H1 (cell line): ENCODE data around the gene BCAR1. TPM values are rescaled to one million over a fixed set of nuclear protein-coding genes. Genes with fewer than 3 reads are reported as not detected.

ENCODE experiments used
- POLR2AphosphoS5 ChIP-seq: IDR thresholded peaks from 2 replicates; pipeline ENCODE4 v1.6.1; 2011; ENCODE audit warnings: low read depth, low read length
- YY1 ChIP-seq: IDR thresholded peaks from 2 replicates; pipeline ENCODE4 v1.6.1; 2011; ENCODE audit warnings: low read depth, mild to moderate bottlenecking, low read length
- polyA plus RNA-seq, 7 experiments: library from polyadenylated mRNA; depleted of rRNA in 3 of 7; stranded (reverse) in 5 of 7; unstranded in 2 of 7; fragments of >200 nt in 5 of 7; fragments of 200-250 nt in 2 of 7; gene quantifications; 1 replicate in 5 of 7; 2 replicates in 1 of 7; 4 replicates in 1 of 7; pipeline versions ENCODE4 v1.2.1 to v1.2.3, GENCODE V29; 2011 to 2013; ENCODE audit warnings: missing spikeins in 2 of 7, mixed read lengths in 2 of 7
- total RNA-seq: library from RNA; stranded (reverse); fragmentation: NEBNext Ultra II Directional; extraction: Animal tissue kit (Norgen Biotek cat#: 25700); gene quantifications from 2 replicates; pipeline ENCODE4 v1.2.1, GENCODE V29; 2021

Gene BCAR1
- total and polyA plus RNA-seq, 2 of the 8 experiments (the other 6 are each of a cell fraction or from before 2014, with no cell fraction given): 59.8 to 105 TPM

- TF ChIP-seq POLR2AphosphoS5 (no peak), YY1 (no peak)
- TF ChIP-seq, all 59 proteins: peak for 0
These were observed 47.0 kb downstream of the BCAR1 start (continued) for GRCh38 chr16:75204410-75204758.
